ENCODE results near the gene SPRED1.

DNA sequence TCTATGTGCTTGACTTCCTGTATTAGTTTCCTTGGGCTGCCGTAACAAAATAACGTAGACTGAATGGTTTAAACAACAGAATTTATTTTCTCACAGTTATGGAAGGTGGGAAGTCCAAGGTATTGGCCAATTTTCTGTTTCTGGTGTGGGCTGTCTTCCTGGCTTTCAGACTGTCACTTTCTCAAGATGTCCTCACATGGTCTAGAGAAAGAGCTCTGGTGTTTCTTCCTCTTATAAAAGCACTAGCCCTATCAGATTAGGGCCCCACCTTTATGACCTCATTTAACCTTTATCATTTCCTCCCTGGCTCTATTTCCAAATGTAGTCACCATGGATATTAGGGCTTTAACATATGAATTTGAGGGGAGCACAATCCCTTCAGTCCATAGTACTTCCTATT is 54.6 kb downstream of the SPRED1 start:
- TF ChIP-seq, protein P1, sequence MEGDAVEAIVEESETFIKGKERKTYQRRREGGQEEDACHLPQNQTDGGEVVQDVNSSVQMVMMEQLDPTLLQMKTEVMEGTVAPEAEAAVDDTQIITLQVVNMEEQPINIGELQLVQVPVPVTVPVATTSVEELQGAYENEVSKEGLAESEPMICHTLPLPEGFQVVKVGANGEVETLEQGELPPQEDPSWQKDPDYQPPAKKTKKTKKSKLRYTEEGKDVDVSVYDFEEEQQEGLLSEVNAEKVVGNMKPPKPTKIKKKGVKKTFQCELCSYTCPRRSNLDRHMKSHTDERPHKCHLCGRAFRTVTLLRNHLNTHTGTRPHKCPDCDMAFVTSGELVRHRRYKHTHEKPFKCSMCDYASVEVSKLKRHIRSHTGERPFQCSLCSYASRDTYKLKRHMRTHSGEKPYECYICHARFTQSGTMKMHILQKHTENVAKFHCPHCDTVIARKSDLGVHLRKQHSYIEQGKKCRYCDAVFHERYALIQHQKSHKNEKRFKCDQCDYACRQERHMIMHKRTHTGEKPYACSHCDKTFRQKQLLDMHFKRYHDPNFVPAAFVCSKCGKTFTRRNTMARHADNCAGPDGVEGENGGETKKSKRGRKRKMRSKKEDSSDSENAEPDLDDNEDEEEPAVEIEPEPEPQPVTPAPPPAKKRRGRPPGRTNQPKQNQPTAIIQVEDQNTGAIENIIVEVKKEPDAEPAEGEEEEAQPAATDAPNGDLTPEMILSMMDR (IDR thresholded peaks at IDR 0.05) = no peak
- no peak for TF ChIP-seq POLR2A (IDR thresholded peaks at IDR 0.05)
